Neural cell (in vitro differentiated cells): ENCODE data around the gene SLC39A10. TPM values are rescaled to one million over a fixed set of nuclear protein-coding genes. Genes with fewer than 3 reads are reported as not detected.

ENCODE experiments used
- H2AFZ ChIP-seq: fragments of 200-600, 300-800 bp; sonication (generic), shearing (Covaris generic); 2 replicates; pipeline ENCODE4 v1.6.0; 2014; ENCODE audit warnings: low read depth, mild to moderate bottlenecking, antibody characterized with exemption, low read length, moderate library complexity
- H3F3A ChIP-seq: fragments of 200-600 bp; shearing (Covaris generic); 2 replicates; pipeline ENCODE4 v1.6.1; 2016; ENCODE audit warnings: mild to moderate bottlenecking, moderate library complexity, mixed read lengths, antibody characterized with exemption, low read length; ENCODE audit not compliant: insufficient read depth, poor library complexity, severe bottlenecking
- H3K27ac ChIP-seq: fragments of 200-600, 300-800 bp; sonication (generic), shearing (Covaris generic); 2 replicates; pipeline ENCODE4 v1.5.1; 2014; ENCODE audit warnings: mild to moderate bottlenecking, low read length, moderate library complexity
- H3K27me3 ChIP-seq: fragments of 300-800, 200-600 bp; sonication (generic), shearing (Covaris generic); 2 replicates; pipeline ENCODE4 v1.6.0; 2014; ENCODE audit warnings: mild to moderate bottlenecking, low read depth, low read length, moderate library complexity; ENCODE audit not compliant: insufficient read depth
- H3K36me3 ChIP-seq: fragments of 300-800, 200-600 bp; sonication (generic), shearing (Covaris generic); 2 replicates; pipeline ENCODE4 v1.5.1; 2014; ENCODE audit warnings: mild to moderate bottlenecking, antibody characterized with exemption, low read length, moderate library complexity; ENCODE audit not compliant: insufficient read depth
- H3K4me2 ChIP-seq: fragments of 300-800, 200-600 bp; sonication (generic), shearing (Covaris generic); 2 replicates; pipeline ENCODE4 v1.6.0; 2014; ENCODE audit warnings: mild to moderate bottlenecking, low read length
- H3K4me3 ChIP-seq: fragments of 300-800, 200-600 bp; sonication (generic), shearing (Covaris generic); 2 replicates; pipeline ENCODE4 v1.5.1; 2014; ENCODE audit warnings: mild to moderate bottlenecking, low read length, moderate library complexity
- H3K79me2 ChIP-seq: fragments of 200-600 bp; shearing (Covaris generic); replicated peaks from 2 replicates; pipeline ENCODE4 v1.6.0; 2014; ENCODE audit warnings: mild to moderate bottlenecking, low read length, moderate library complexity; ENCODE audit not compliant: insufficient read depth
- H3K9ac ChIP-seq: fragments of 300-800, 200-600 bp; sonication (generic), shearing (Covaris generic); 2 replicates; pipeline ENCODE4 v1.6.1; 2016; ENCODE audit warnings: mild to moderate bottlenecking, low read length, mixed read lengths
- H3K9me2 ChIP-seq: fragments of 200-600 bp; shearing (Covaris generic); 2 replicates; pipeline ENCODE4 v1.6.1; 2016; ENCODE audit warnings: mild to moderate bottlenecking, low read length, mixed read lengths; ENCODE audit not compliant: insufficient read depth
- H3K9me3 ChIP-seq: fragments of 200-600, 300-800 bp; sonication (generic), shearing (Covaris generic); 2 replicates; pipeline ENCODE4 v1.6.1; 2016; ENCODE audit warnings: mild to moderate bottlenecking, mixed run types, low read length, moderate library complexity, mixed read lengths
- H4K20me1 ChIP-seq: fragments of 200-600 bp; shearing (Covaris generic); 2 replicates; pipeline ENCODE4 v1.6.1; 2016; ENCODE audit warnings: mild to moderate bottlenecking, mixed run types; ENCODE audit not compliant: insufficient read depth
- EP300 ChIP-seq: fragments of 450-650 bp; conservative IDR thresholded peaks from 2 replicates; pipeline ENCODE4 v1.6.1; 2014; ENCODE audit warnings: antibody characterized with exemption, mild to moderate bottlenecking, moderate library complexity; ENCODE audit not compliant: poor library complexity, severe bottlenecking
- EZH2 ChIP-seq: fragments of 200-600, 300-800 bp; shearing (Covaris generic), sonication (generic); IDR thresholded peaks from 2 replicates; pipeline ENCODE4 v1.6.1; 2014; ENCODE audit warnings: antibody characterized with exemption, low read length, borderline replicate concordance, mild to moderate bottlenecking; ENCODE audit not compliant: insufficient read depth, poor library complexity, severe bottlenecking
- MXI1 ChIP-seq: fragments of 450-650 bp; conservative IDR thresholded peaks from 2 replicates; pipeline ENCODE4 v1.6.1; 2014; ENCODE audit warnings: antibody characterized with exemption, mild to moderate bottlenecking; ENCODE audit not compliant: poor library complexity, severe bottlenecking
- POLR2AphosphoS5 ChIP-seq: IDR thresholded peaks from 2 replicates; pipeline ENCODE4 v1.6.1; 2012
- RAD21 ChIP-seq: fragments of 450-650 bp; conservative IDR thresholded peaks from 2 replicates; pipeline ENCODE4 v1.6.1; 2014; ENCODE audit warnings: antibody characterized with exemption, mild to moderate bottlenecking, moderate library complexity
- SMC3 ChIP-seq: fragments of 450-650 bp; conservative IDR thresholded peaks from 2 replicates; pipeline ENCODE4 v1.6.1; 2014; ENCODE audit warnings: antibody characterized with exemption, mild to moderate bottlenecking, moderate library complexity; ENCODE audit not compliant: poor library complexity
- TAF1 ChIP-seq: IDR thresholded peaks from 2 replicates; pipeline ENCODE4 v1.6.1; 2012; ENCODE audit warnings: low read depth
- polyA plus RNA-seq: library from polyadenylated mRNA; depleted of rRNA; stranded (reverse); fragments of >200 nt; gene quantifications from 2 replicates; pipeline ENCODE4 v1.2.3, GENCODE V29; 2014
- TF ChIP-seq, protein P1 (sequence below): fragments of 450-650 bp; IDR thresholded peaks from 2 replicates; pipeline ENCODE4 v1.5.1; 2014; ENCODE audit warnings: antibody characterized with exemption, mild to moderate bottlenecking, moderate library complexity; ENCODE audit not compliant: poor library complexity, severe bottlenecking
- TF ChIP-seq, protein P2 (sequence below): IDR thresholded peaks from 2 replicates; pipeline ENCODE4 v1.6.1; 2012; ENCODE audit warnings: borderline replicate concordance

The SLC39A10 gene
- polyA plus RNA-seq, 1 donor from 2014 or later = 71.7 TPM

DNA sequence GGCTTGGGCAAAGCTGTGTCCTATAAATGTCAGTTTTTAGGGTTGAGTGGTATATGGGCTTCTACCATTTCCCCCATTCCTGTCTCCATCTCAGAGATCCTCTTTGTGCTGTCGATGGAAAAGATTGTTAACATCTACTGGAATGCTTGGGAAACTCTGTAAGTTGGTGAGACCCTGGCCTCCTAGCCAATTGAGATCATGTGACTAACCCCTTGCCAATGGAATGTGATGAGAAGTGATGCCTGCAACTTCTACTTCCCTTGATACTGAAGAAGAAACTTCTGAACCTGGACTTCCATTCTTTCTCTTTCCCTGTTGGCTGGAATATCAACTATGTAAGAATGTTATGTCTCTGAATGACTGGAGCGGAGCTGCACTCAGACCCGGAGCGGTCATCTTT is 14.5 kb downstream of the SLC39A10 start:
- Histone ChIP-seq H4K20me1 (no peaks in the 10 kb centered on the region), H3K79me2 (peaks cover 25% of the 10 kb centered on the region), H3K9me2 (no peaks in the 10 kb centered on the region), H3K4me2 (no peak overlapping the region), H3K27ac (no peak overlapping the region), H3K27me3 (no peaks in the 10 kb centered on the region), H3F3A (no peaks in the 10 kb centered on the region), H2AFZ (no peak overlapping the region), H3K36me3 (no peaks in the 10 kb centered on the region), H3K9me3 (no peaks in the 10 kb centered on the region), H3K9ac (no peak overlapping the region), H3K4me3 (no peak overlapping the region)
- TF ChIP-seq RAD21 (no peak), POLR2AphosphoS5 (no peak), TAF1 (no peak), MXI1 (no peak), SMC3 (no peak), EZH2 (no peak), EP300 (no peak)
- TF ChIP-seq, protein P1, sequence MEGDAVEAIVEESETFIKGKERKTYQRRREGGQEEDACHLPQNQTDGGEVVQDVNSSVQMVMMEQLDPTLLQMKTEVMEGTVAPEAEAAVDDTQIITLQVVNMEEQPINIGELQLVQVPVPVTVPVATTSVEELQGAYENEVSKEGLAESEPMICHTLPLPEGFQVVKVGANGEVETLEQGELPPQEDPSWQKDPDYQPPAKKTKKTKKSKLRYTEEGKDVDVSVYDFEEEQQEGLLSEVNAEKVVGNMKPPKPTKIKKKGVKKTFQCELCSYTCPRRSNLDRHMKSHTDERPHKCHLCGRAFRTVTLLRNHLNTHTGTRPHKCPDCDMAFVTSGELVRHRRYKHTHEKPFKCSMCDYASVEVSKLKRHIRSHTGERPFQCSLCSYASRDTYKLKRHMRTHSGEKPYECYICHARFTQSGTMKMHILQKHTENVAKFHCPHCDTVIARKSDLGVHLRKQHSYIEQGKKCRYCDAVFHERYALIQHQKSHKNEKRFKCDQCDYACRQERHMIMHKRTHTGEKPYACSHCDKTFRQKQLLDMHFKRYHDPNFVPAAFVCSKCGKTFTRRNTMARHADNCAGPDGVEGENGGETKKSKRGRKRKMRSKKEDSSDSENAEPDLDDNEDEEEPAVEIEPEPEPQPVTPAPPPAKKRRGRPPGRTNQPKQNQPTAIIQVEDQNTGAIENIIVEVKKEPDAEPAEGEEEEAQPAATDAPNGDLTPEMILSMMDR = no peak
- TF ChIP-seq, protein P2, sequence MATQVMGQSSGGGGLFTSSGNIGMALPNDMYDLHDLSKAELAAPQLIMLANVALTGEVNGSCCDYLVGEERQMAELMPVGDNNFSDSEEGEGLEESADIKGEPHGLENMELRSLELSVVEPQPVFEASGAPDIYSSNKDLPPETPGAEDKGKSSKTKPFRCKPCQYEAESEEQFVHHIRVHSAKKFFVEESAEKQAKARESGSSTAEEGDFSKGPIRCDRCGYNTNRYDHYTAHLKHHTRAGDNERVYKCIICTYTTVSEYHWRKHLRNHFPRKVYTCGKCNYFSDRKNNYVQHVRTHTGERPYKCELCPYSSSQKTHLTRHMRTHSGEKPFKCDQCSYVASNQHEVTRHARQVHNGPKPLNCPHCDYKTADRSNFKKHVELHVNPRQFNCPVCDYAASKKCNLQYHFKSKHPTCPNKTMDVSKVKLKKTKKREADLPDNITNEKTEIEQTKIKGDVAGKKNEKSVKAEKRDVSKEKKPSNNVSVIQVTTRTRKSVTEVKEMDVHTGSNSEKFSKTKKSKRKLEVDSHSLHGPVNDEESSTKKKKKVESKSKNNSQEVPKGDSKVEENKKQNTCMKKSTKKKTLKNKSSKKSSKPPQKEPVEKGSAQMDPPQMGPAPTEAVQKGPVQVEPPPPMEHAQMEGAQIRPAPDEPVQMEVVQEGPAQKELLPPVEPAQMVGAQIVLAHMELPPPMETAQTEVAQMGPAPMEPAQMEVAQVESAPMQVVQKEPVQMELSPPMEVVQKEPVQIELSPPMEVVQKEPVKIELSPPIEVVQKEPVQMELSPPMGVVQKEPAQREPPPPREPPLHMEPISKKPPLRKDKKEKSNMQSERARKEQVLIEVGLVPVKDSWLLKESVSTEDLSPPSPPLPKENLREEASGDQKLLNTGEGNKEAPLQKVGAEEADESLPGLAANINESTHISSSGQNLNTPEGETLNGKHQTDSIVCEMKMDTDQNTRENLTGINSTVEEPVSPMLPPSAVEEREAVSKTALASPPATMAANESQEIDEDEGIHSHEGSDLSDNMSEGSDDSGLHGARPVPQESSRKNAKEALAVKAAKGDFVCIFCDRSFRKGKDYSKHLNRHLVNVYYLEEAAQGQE = no peak

DNA sequence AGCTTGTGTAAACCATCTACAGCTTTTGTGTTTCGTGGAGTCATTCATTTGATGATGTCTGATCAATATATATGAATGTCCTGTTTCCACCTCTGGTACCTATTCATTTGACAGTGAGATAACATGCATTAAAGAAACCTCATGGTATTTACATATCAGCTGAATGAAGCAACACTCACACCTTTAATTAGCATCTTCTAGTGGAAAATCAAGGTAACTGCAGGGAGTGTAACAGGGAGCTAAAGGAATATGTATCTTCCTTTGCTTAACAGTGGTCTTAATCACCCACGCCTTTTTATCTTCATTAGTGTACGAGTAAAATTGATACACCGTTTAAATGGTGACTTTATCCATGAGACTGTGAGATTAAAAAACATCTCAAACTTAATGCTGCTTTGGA is 15.6 kb downstream of the SLC39A10 start:
- H3F3A ChIP-seq = no peaks in the 10 kb centered on the region
- H3K79me2 ChIP-seq = peaks cover 24% of the 10 kb centered on the region
- H3K9ac ChIP-seq = no peak overlapping the region
- no peak overlapping the region for H3K27ac ChIP-seq
- H3K27me3 ChIP-seq = no peaks in the 10 kb centered on the region
- H3K9me3 ChIP-seq = no peaks in the 10 kb centered on the region
- no peaks in the 10 kb centered on the region for H3K36me3 ChIP-seq
- no peak overlapping the region for H3K4me2 ChIP-seq
- TF ChIP-seq EZH2 = no peak
- TF ChIP-seq, protein P1 = no peak
- TF ChIP-seq MXI1 = no peak
- no peak for TF ChIP-seq RAD21
- no peak for TF ChIP-seq SMC3
- TF ChIP-seq EP300 = no peak
- TF ChIP-seq TAF1 = no peak
- H4K20me1 ChIP-seq = no peaks in the 10 kb centered on the region
- no peak overlapping the region for H3K4me3 ChIP-seq
- no peak overlapping the region for H2AFZ ChIP-seq
- H3K9me2 ChIP-seq = no peaks in the 10 kb centered on the region
